IMR-90 (cell line): ENCODE data around the gene POMT1. TPM values are rescaled to one million over a fixed set of nuclear protein-coding genes. Genes with fewer than 3 reads are reported as not detected.

Source experiments
- ATAC-seq: fragments of 200-7000 bp; cut with Tn5 transposase; 2 replicates; pipeline ENCODE4 v1.9.1; 2020; ENCODE audit warnings: low read depth, mild to moderate bottlenecking, moderate library complexity
- BruUV-seq: library from RNA; stranded (reverse); fragments of 400-500 nt; replicated peaks from 2 replicates; lab custom pipeline; 2021; lab: Mats Ljungman, UMichigan
- CTCF ChIA-PET: fragments of 300-600 bp; formaldehyde crosslinking; extraction: SDS; loops from one replicate; lab custom pipeline; 2021; ENCODE audit warnings: antibody characterized with exemption; lab: Yijun Ruan, JAX
- POLR2A ChIA-PET: fragments of 300-600 bp; sonication (Branson Sonifier 250); formaldehyde crosslinking; loops from one replicate; lab custom pipeline; 2022; ENCODE audit warnings: antibody characterized with exemption; ENCODE audit not compliant: unreplicated experiment; lab: Charles Lee
- DNase-seq: peaks from one replicate; pipeline ENCODE4 v3.0.0; 2013
- H2AFZ ChIP-seq: replicated peaks from 2 replicates; pipeline ENCODE3; 2013; ENCODE audit warnings: low read length, mild to moderate bottlenecking; ENCODE audit not compliant: poor library complexity
- H2AK5ac ChIP-seq: 2 replicates; pipeline ENCODE4 v1.6.1; 2013; ENCODE audit warnings: low read depth, low read length, inconsistent platforms
- H2AK9ac ChIP-seq: replicated peaks from 2 replicates; pipeline ENCODE3; 2013; ENCODE audit warnings: mild to moderate bottlenecking, low read depth, low read length, moderate library complexity; ENCODE audit not compliant: poor library complexity
- H2BK120ac ChIP-seq: 2 replicates; pipeline ENCODE4 v1.6.1; 2013; ENCODE audit warnings: low read depth, low read length, inconsistent platforms
- H2BK15ac ChIP-seq: 3 replicates; pipeline ENCODE4 v1.6.1; 2013; ENCODE audit warnings: low read depth, low read length, inconsistent platforms
- H2BK20ac ChIP-seq: 2 replicates; pipeline ENCODE4 v1.6.1; 2013; ENCODE audit warnings: low read depth, mild to moderate bottlenecking, inconsistent platforms, low read length, moderate library complexity
- H2BK5ac ChIP-seq: 2 replicates; pipeline ENCODE4 v1.6.1; 2013; ENCODE audit warnings: mild to moderate bottlenecking, low read depth, low read length, inconsistent platforms; ENCODE audit not compliant: poor library complexity, severe bottlenecking
- H3K14ac ChIP-seq: replicated peaks from 2 replicates; pipeline ENCODE4 v1.6.1; 2013; ENCODE audit warnings: low read depth, low read length, inconsistent platforms
- H3K18ac ChIP-seq: 2 replicates; pipeline ENCODE4 v1.6.1; 2013; ENCODE audit warnings: low read depth, low read length, control low read depth
- H3K23ac ChIP-seq: 2 replicates; pipeline ENCODE4 v1.6.1; 2013; ENCODE audit warnings: low read depth, low read length, inconsistent platforms
- H3K27ac ChIP-seq: 2 replicates; pipeline ENCODE4 v1.5.1; 2013; ENCODE audit warnings: mild to moderate bottlenecking, control low read depth, low read length; ENCODE audit not compliant: insufficient read depth
- H3K27me3 ChIP-seq: 2 replicates; pipeline ENCODE4 v1.6.1; 2013; ENCODE audit warnings: low read length; ENCODE audit not compliant: control insufficient read depth, insufficient read depth
- H3K36me3 ChIP-seq: 2 replicates; pipeline ENCODE4 v1.6.1; 2013; ENCODE audit warnings: low read length, mixed read lengths; ENCODE audit not compliant: control insufficient read depth, insufficient read depth
- H3K4ac ChIP-seq: 2 replicates; pipeline ENCODE4 v1.6.1; 2013; ENCODE audit warnings: low read depth, low read length, inconsistent platforms
- H3K4me1 ChIP-seq: 2 replicates; pipeline ENCODE4 v1.6.1; 2013; ENCODE audit warnings: low read length, mixed read lengths; ENCODE audit not compliant: control insufficient read depth, insufficient read depth
- H3K4me2 ChIP-seq: 2 replicates; pipeline ENCODE4 v1.6.1; 2013; ENCODE audit warnings: low read depth, mild to moderate bottlenecking, control low read depth, low read length, moderate library complexity
- H3K4me3 ChIP-seq: 2 replicates; pipeline ENCODE4 v1.5.1; 2013; ENCODE audit warnings: low read depth, mild to moderate bottlenecking, control low read depth, low read length, moderate library complexity; ENCODE audit not compliant: insufficient read depth
- H3K56ac ChIP-seq: 2 replicates; pipeline ENCODE4 v1.6.1; 2013; ENCODE audit warnings: low read length, inconsistent platforms; ENCODE audit not compliant: insufficient read depth; ENCODE audit errors: extremely low read depth
- H3K79me1 ChIP-seq, 2 experiments: 2 replicates each; pipeline ENCODE4 v1.6.1; 2013; ENCODE audit warnings: low read length in 2 of 2, inconsistent platforms in 1 of 2, low read depth in 1 of 2
- H3K9ac ChIP-seq: 2 replicates; pipeline ENCODE4 v1.6.1; 2013; ENCODE audit warnings: low read depth, low read length, control low read depth
- H3K9me1 ChIP-seq: 2 replicates; pipeline ENCODE4 v1.6.1; 2013; ENCODE audit warnings: low read length, inconsistent platforms; ENCODE audit not compliant: insufficient read depth
- H3K9me3 ChIP-seq: 2 replicates; pipeline ENCODE4 v1.6.1; 2013; ENCODE audit warnings: low read length; ENCODE audit not compliant: control insufficient read depth, insufficient read depth
- H4K20me1 ChIP-seq: 2 replicates; pipeline ENCODE4 v1.6.1; 2013; ENCODE audit warnings: low read length, inconsistent platforms; ENCODE audit not compliant: insufficient read depth
- H4K5ac ChIP-seq: 2 replicates; pipeline ENCODE4 v1.6.1; 2013; ENCODE audit warnings: mild to moderate bottlenecking, low read depth, low read length, control low read depth
- H4K8ac ChIP-seq, 2 experiments: 2 replicates each; pipeline ENCODE4 v1.6.1; 2013; ENCODE audit warnings: low read depth in 2 of 2, low read length in 2 of 2, control low read depth in 1 of 2, inconsistent platforms in 1 of 2
- H4K91ac ChIP-seq: 2 replicates; pipeline ENCODE4 v1.6.1; 2013; ENCODE audit warnings: low read depth, low read length, inconsistent platforms; ENCODE audit not compliant: insufficient read depth
- CEBPB ChIP-seq: IDR thresholded peaks from 2 replicates; pipeline ENCODE4 v1.6.1; 2012; ENCODE audit warnings: low read depth, low read length, improper control_type of control experiment
- CHD1 ChIP-seq: IDR thresholded peaks from 2 replicates; pipeline ENCODE4 v1.6.1; 2012; ENCODE audit warnings: low read depth, low read length, improper control_type of control experiment
- whole genome bisulfite sequencing, 2 experiments: methylation state at CpG; one replicate each; pipeline versions ENCODE4 v1.1.5 to v1.1.7; 2013; ENCODE audit warnings: missing lambda C conversion rate in 2 of 2; ENCODE audit not compliant: insufficient read length in 1 of 2; ENCODE audit errors: extremely low coverage in 2 of 2; 5-methylcytosine and 5-hydroxymethylcytosine counted together
- dilution Hi-C: fragments of 300-500 bp; cut with HindIII; formaldehyde crosslinking; loops from one replicate; pipeline ENCODE4 v1.14.3; 2018; ENCODE audit warnings: low sequenced_read_pairs; ENCODE audit not compliant: unreplicated experiment
- in situ Hi-C: fragments of 300-500 bp; cut with MboI; formaldehyde crosslinking; loops from 3 replicates; pipeline ENCODE4 v1.14.3; 2019; ENCODE audit warnings: low sequenced_read_pairs, inconsistent platforms, mixed read lengths
- intact Hi-C: fragments of 100-400 bp; cut with micrococcal nuclease; formaldehyde crosslinking; loops from 2 replicates; pipeline ENCODE4 v1.10.0; 2022
- polyA plus RNA-seq, 3 experiments: library from polyadenylated mRNA; depleted of rRNA; stranded (reverse); fragments of >200 nt; gene quantifications; 2 replicates each; pipeline ENCODE4 v1.2.3, GENCODE V29; 2012; ENCODE audit warnings: low replicate concordance in 1 of 3
- total RNA-seq: library from RNA; depleted of rRNA; stranded (reverse); fragments of >200 nt; gene quantifications from 2 replicates; pipeline ENCODE4 v1.2.3, GENCODE V29; 2012

The POMT1 gene
- total and polyA plus RNA-seq, 2 of the 4 experiments (the other 2 are of a cell fraction) = 24.2 to 36.5 TPM

DNA sequence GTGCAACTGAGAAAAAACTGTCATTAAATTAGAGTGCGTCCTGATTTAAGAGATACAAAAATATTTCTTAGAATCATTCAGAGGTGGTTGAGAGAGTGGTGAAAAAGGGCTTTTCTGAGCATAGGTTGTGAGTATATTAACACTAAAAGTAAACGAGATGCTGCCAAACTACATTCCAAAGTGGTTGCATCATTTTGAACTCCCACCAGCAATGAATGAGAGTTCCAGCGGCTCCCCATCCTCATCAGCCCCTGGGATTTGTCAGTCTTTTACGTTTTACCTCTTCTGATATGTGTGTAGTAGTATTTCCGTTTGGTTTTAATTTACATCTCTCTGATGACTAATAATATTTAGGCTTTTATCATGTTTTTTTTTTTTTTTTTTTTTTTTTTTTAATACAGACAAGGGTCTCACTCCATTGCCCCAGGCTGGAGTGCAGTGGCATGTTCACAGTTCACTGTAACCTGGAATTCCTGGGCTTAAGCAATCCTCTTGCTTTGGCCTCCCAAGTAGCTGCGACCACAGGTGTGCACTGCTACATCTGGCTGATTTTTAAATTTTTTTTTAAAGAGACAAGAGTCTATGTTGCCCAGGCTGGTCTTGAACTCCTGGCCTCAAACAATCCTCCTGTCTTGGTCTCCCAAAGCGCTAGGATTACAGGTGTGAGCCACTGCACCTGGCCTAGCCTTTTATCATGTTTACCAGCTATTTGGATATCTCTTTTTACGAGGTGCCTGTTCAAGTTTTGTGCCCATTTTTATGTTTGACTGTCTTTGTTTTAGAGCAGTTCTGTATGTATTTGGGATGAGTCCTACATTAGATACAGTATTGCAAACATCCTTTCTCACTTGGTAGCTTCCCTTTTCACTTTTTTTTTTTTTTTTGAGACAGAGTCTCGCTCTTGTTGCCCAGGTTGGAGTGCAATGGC lies 59.6 kb downstream of the POMT1 start:
- Histone ChIP-seq H3K4me3 (no peak overlapping the region), H3K4me2 (no peak overlapping the region), H3K36me3 (no peaks in the 10 kb centered on the region), H3K14ac (no peak overlapping the region), H3K27me3 (no peaks in the 10 kb centered on the region), H3K18ac (no peak overlapping the region), H4K8ac (no peak overlapping the region), H3K4me1 (no peaks in the 10 kb centered on the region), H3K9ac (no peak overlapping the region), H2BK20ac (no peak overlapping the region), H2AK5ac (no peak overlapping the region), H3K23ac (no peak overlapping the region), H3K9me1 (no peaks in the 10 kb centered on the region), H3K4ac (no peak overlapping the region), H2BK15ac (no peak overlapping the region), H3K79me1 (no peaks in the 10 kb centered on the region), H4K91ac (no peak overlapping the region), H3K27ac (no peak overlapping the region), H4K5ac (no peak overlapping the region), H2AK9ac (no peak overlapping the region), H3K9me3 (peaks cover 3% of the 10 kb centered on the region), H2AFZ (no peak overlapping the region), H3K56ac (no peak overlapping the region), H2BK120ac (no peak overlapping the region), H4K20me1 (no peaks in the 10 kb centered on the region), H2BK5ac (no peak overlapping the region)
- TF ChIP-seq CHD1 = no peak
- TF ChIP-seq CEBPB = peak; percentile 53; the same call in 1 of the 2 replicates
- ChIA-PET CTCF (no interaction called here), POLR2A (no interaction called here)
- no peak for ATAC-seq
- DNase-seq = peak; percentile 21
- in situ Hi-C loops (no loop called here), dilution Hi-C loops (no loop called here), intact Hi-C loops (no loop called here)
- no CpG with 5 or more reads among the region's 9 CpGs for WGBS, 2 experiments
- BruUV-seq = no TSS peak
